Measurements from ENCODE around the gene FILIP1. TPM values are rescaled to one million over a fixed set of nuclear protein-coding genes. Genes with fewer than 3 reads are reported as not detected.

The FILIP1 gene
- total RNA-seq, 1 donor from 2014 or later: 0.69 TPM

DNA sequence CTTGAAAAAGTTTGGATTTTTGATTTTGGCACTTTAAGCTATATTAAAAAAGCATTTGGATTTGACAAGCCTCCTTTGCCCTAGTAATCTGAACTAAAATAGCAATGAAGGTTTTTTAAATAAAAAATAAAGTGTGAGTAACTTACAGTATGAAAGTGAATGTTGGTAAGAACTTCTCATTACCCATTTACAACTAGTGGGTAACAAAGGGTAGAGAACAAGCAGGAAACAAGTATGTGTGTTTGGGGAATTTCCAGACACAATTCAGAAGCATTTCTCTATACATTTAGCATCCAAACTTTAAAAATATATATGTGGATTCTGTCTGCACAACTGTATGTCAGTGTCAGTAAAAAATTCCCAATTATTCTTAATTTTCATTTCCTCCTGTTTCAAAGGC is 211.9 kb downstream of the FILIP1 start:
- peaks cover 24% of the 10 kb centered on the region for H3K4me1 Mint-ChIP-seq (ENCODE audit: low read depth, unreplicated experiment)
- H3K4me3 Mint-ChIP-seq (ENCODE audit: unreplicated experiment): peak overlapping the region; percentile 76
- no peaks in the 10 kb centered on the region for H3K9me3 Mint-ChIP-seq (ENCODE audit: unreplicated experiment)
- no peaks in the 10 kb centered on the region for H3K36me3 Mint-ChIP-seq (ENCODE audit: unreplicated experiment)
- no peak for DNase-seq
- TF ChIP-seq, protein P1, sequence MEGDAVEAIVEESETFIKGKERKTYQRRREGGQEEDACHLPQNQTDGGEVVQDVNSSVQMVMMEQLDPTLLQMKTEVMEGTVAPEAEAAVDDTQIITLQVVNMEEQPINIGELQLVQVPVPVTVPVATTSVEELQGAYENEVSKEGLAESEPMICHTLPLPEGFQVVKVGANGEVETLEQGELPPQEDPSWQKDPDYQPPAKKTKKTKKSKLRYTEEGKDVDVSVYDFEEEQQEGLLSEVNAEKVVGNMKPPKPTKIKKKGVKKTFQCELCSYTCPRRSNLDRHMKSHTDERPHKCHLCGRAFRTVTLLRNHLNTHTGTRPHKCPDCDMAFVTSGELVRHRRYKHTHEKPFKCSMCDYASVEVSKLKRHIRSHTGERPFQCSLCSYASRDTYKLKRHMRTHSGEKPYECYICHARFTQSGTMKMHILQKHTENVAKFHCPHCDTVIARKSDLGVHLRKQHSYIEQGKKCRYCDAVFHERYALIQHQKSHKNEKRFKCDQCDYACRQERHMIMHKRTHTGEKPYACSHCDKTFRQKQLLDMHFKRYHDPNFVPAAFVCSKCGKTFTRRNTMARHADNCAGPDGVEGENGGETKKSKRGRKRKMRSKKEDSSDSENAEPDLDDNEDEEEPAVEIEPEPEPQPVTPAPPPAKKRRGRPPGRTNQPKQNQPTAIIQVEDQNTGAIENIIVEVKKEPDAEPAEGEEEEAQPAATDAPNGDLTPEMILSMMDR (IDR thresholded peaks at IDR 0.05; ENCODE audit: partially characterized antibody, unreplicated experiment): no peak
- H3K27me3 Mint-ChIP-seq (ENCODE audit: unreplicated experiment): no peaks in the 10 kb centered on the region
- H3K27ac Mint-ChIP-seq (ENCODE audit: unreplicated experiment): no peak overlapping the region

DNA sequence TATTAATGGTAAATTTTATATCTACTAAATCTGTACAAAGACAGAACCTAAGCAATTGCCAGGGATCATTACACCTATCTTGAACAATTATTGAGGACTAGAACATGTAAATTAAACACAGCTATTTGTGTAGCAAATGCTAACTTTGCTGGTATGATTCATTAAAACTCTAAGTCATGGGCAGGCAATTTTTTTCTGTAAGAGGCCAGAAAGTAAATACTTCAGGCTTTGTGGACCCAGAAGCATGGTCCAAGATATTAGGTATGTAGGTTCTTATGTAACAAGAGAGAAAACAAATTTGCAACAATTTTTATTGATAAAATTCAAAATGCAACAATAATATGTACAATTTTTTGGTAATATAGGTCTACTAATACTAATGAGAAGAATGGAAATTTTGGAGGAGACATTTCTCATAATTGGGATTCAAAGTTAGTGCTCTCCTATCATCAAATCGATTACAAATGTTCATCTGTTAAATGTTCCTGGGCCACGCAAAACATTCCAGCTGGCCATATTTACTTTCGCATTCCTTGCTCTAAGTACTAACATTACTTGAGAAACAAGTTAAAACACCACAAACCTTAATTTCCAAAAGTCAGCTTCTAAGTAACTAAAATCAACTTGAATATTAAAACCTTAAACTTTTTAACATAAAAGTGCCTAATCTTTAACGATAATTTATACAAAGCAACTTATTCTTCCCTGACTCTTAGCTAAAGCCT is 213.3 kb downstream of the FILIP1 start:
- Mint-ChIP-seq H3K36me3 (ENCODE audit: unreplicated experiment) (no peaks in the 10 kb centered on the region), H3K4me1 (ENCODE audit: low read depth, unreplicated experiment) (peaks cover 34% of the 10 kb centered on the region), H3K27ac (ENCODE audit: unreplicated experiment) (peak overlapping the region; percentile 64), H3K9me3 (ENCODE audit: unreplicated experiment) (peaks cover 1% of the 10 kb centered on the region), H3K27me3 (ENCODE audit: unreplicated experiment) (no peaks in the 10 kb centered on the region), H3K4me3 (ENCODE audit: unreplicated experiment) (peak overlapping the region; percentile 64)
- TF ChIP-seq, protein P1 (IDR thresholded peaks at IDR 0.05; ENCODE audit: partially characterized antibody, unreplicated experiment): no peak
- DNase-seq: no peak

DNA sequence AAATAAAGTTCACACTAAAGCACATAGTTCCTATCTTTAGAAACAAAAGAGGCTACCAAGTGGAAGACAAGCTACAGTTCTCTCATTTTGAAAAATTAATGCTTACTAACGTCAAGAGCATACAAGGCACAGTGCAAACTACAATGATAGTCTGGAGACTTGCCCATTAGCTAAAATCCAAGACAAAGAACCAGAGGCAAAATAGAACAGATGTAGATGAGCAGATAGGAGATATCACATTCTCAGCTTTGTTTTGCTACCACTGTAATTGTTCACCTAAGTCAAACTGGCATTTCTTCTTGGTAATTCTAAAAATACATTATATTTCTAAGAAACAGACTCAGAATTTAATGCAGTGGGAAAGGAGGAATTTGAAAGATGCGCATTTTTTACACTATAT is 214.2 kb downstream of the FILIP1 start:
- Mint-ChIP-seq H3K36me3 (ENCODE audit: unreplicated experiment) (peaks cover 3% of the 10 kb centered on the region), H3K4me1 (ENCODE audit: low read depth, unreplicated experiment) (peaks cover 36% of the 10 kb centered on the region), H3K4me3 (ENCODE audit: unreplicated experiment) (no peak overlapping the region), H3K27ac (ENCODE audit: unreplicated experiment) (no peak overlapping the region), H3K9me3 (ENCODE audit: unreplicated experiment) (peaks cover 3% of the 10 kb centered on the region), H3K27me3 (ENCODE audit: unreplicated experiment) (no peaks in the 10 kb centered on the region)
- TF ChIP-seq, protein P1 (IDR thresholded peaks at IDR 0.05; ENCODE audit: partially characterized antibody, unreplicated experiment): no peak
- no peak for DNase-seq

DNA sequence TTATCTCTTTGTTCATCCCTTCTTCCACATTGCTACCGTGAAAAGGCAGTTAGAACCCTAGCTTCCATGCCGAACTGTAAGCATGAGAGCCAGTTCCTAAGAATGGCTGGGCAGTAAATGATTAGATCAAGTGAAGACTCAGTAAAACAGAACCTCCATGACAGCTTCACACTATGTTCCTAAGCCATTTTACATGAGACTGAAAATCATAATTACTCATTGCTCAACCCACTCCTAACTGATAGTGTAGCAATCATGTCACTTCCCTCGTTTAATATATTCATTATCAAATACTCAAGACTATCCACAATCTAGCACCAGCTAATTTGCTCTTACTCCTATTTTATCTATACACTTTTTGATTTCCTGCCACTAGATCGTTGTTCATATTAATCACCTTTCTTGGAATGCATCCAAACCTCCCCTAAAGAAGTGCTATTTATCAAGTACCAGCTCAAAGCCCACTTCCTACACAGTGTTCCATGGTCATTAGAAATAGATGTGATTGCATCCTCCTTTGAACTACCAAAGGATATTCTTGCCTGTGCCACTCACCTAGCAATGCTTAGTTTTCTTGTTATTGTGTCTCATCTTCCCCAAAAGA is 215.0 kb downstream of the FILIP1 start:
- no peak for DNase-seq
- H3K27ac Mint-ChIP-seq (ENCODE audit: unreplicated experiment): no peak overlapping the region
- peak overlapping the region; percentile 7 for H3K4me3 Mint-ChIP-seq (ENCODE audit: unreplicated experiment)
- H3K4me1 Mint-ChIP-seq (ENCODE audit: low read depth, unreplicated experiment): peaks cover 36% of the 10 kb centered on the region
- H3K9me3 Mint-ChIP-seq (ENCODE audit: unreplicated experiment): peaks cover 3% of the 10 kb centered on the region
- TF ChIP-seq, protein P1 (IDR thresholded peaks at IDR 0.05; ENCODE audit: partially characterized antibody, unreplicated experiment): no peak
- peaks cover 3% of the 10 kb centered on the region for H3K36me3 Mint-ChIP-seq (ENCODE audit: unreplicated experiment)
- no peaks in the 10 kb centered on the region for H3K27me3 Mint-ChIP-seq (ENCODE audit: unreplicated experiment)

DNA sequence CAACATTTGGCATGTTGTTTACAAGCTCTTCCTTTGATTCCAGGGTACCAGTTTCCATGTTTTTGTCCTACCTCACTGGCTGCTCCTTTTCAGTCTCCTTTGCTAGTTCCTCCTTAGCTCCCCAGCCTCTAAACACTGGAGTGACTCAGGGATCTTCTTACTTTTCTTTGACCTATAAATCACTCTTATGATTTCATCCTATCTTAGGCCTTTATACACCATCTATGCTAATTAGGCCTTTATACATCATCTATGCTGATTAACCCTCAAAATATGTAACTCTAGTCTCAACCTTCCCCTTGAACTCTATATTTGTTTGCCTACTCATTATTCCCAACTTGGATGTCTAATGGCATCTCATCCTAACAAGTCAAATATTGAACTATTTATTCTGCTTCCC is 218.5 kb downstream of the FILIP1 start:
- Mint-ChIP-seq H3K27me3 (ENCODE audit: unreplicated experiment) (no peaks in the 10 kb centered on the region), H3K9me3 (ENCODE audit: unreplicated experiment) (peaks cover 3% of the 10 kb centered on the region), H3K4me3 (ENCODE audit: unreplicated experiment) (no peak overlapping the region), H3K27ac (ENCODE audit: unreplicated experiment) (no peak overlapping the region), H3K4me1 (ENCODE audit: low read depth, unreplicated experiment) (peaks cover 26% of the 10 kb centered on the region), H3K36me3 (ENCODE audit: unreplicated experiment) (peaks cover 3% of the 10 kb centered on the region)
- TF ChIP-seq, protein P1 (IDR thresholded peaks at IDR 0.05; ENCODE audit: partially characterized antibody, unreplicated experiment): no peak
- DNase-seq: no peak

All from glutamatergic neuron (in vitro differentiated cells).